C4-2B (cell line): Measurements from ENCODE around the gene ZNF724.

Experiments used
- ZFX ChIP-seq: fragments of 450-650 bp; IDR thresholded peaks from 2 replicates; pipeline ENCODE4 v1.6.1; 2017
- TF ChIP-seq, protein P1 (sequence below): fragments of 450-650 bp; conservative IDR thresholded peaks from 2 replicates; pipeline ENCODE4 v1.5.1; 2017; ENCODE audit warnings: mild to moderate bottlenecking

DNA sequence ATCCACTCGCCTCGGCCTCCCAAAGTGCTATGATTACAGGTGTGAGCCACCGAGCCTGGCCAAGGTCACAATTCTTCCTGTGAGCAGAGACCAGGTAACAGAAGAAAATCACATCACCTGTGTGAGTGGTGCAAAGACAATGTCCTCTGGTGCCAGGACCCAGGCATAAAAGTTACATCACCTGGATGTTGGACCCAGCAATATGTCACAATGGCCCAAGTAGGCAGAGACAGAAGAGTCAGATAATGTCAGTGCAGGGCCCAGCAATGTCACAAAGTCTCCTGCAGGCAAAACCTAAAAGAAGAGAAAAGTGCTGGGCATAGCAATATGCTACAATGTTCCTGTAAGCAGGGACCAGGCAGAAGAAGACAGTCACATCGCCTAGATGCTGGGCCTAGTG is 5.5 kb upstream of the ZNF724 start:
- TF ChIP-seq, protein P1, sequence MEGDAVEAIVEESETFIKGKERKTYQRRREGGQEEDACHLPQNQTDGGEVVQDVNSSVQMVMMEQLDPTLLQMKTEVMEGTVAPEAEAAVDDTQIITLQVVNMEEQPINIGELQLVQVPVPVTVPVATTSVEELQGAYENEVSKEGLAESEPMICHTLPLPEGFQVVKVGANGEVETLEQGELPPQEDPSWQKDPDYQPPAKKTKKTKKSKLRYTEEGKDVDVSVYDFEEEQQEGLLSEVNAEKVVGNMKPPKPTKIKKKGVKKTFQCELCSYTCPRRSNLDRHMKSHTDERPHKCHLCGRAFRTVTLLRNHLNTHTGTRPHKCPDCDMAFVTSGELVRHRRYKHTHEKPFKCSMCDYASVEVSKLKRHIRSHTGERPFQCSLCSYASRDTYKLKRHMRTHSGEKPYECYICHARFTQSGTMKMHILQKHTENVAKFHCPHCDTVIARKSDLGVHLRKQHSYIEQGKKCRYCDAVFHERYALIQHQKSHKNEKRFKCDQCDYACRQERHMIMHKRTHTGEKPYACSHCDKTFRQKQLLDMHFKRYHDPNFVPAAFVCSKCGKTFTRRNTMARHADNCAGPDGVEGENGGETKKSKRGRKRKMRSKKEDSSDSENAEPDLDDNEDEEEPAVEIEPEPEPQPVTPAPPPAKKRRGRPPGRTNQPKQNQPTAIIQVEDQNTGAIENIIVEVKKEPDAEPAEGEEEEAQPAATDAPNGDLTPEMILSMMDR: no peak
- TF ChIP-seq ZFX: no peak
